Mesodermal cell (in vitro differentiated cells): ENCODE data around the gene EXOC3.

ENCODE experiments used
- H3K27ac ChIP-seq: 2 replicates; pipeline ENCODE4 v1.7.0; 2013; ENCODE audit warnings: mild to moderate bottlenecking, low read depth, low read length, moderate library complexity; ENCODE audit not compliant: severe bottlenecking
- H3K36me3 ChIP-seq: 2 replicates; pipeline ENCODE4 v1.7.1; 2013; ENCODE audit warnings: mild to moderate bottlenecking, low read length, moderate library complexity; ENCODE audit not compliant: control insufficient read depth, insufficient read depth
- H3K4me1 ChIP-seq: one replicate; pipeline ENCODE4 v1.7.1; 2013; ENCODE audit warnings: mild to moderate bottlenecking, low read length; ENCODE audit not compliant: insufficient read depth, control insufficient read depth, poor library complexity, severe bottlenecking
- H3K4me3 ChIP-seq: 2 replicates; pipeline ENCODE4 v1.7.0; 2013; ENCODE audit warnings: low read length, control low read depth, mild to moderate bottlenecking; ENCODE audit not compliant: insufficient read depth, poor library complexity, severe bottlenecking; ENCODE audit errors: extremely low read depth
- H3K9me3 ChIP-seq: 2 replicates; pipeline ENCODE4 v1.7.1; 2013; ENCODE audit warnings: mild to moderate bottlenecking, low read length, moderate library complexity; ENCODE audit not compliant: control insufficient read depth
- WGBS, 2 experiments: methylation state at CpG; one replicate each; pipeline ENCODE4 v1.1.5; 2013; ENCODE audit warnings: missing lambda C conversion rate in 2 of 2; ENCODE audit not compliant: insufficient coverage in 2 of 2; 5-methylcytosine and 5-hydroxymethylcytosine counted together

EXOC3 gene

GRCh38 chr5:477871-478270 is 34.9 kb downstream of the EXOC3 start:
- Histone ChIP-seq H3K36me3 (no peaks in the 10 kb centered on the region), H3K4me3 (no peak overlapping the region), H3K4me1 (peaks cover 6% of the 10 kb centered on the region), H3K27ac (no peak overlapping the region), H3K9me3 (no peaks in the 10 kb centered on the region)
- 87 to 95% methylated on average over 12 to 13 of the region's 13 CpGs for WGBS, 2 experiments

GRCh38 chr5:478369-478981 is 35.5 kb downstream of the EXOC3 start:
- Histone ChIP-seq H3K9me3 (no peaks in the 10 kb centered on the region), H3K4me3 (no peak overlapping the region), H3K4me1 (peaks cover 6% of the 10 kb centered on the region), H3K27ac (no peak overlapping the region), H3K36me3 (no peaks in the 10 kb centered on the region)
- WGBS, 2 experiments: 90 to 91% methylated on average over 14 to 15 of the region's 18 CpGs

GRCh38 chr5:478982-479535 is 36.1 kb downstream of the EXOC3 start:
- H3K36me3 ChIP-seq: no peaks in the 10 kb centered on the region
- WGBS, 2 experiments: 90 to 91% methylated on average over 18 of the region's 18 CpGs
- no peaks in the 10 kb centered on the region for H3K9me3 ChIP-seq
- peaks cover 6% of the 10 kb centered on the region for H3K4me1 ChIP-seq
- no peak overlapping the region for H3K4me3 ChIP-seq
- H3K27ac ChIP-seq: no peak overlapping the region

- Histone ChIP-seq H3K27ac (no peak overlapping the region), H3K9me3 (no peaks in the 10 kb centered on the region), H3K36me3 (no peaks in the 10 kb centered on the region), H3K4me3 (no peak overlapping the region), H3K4me1 (peaks cover 5% of the 10 kb centered on the region)
- 86 to 87% methylated on average over 30 to 34 of the region's 34 CpGs for WGBS, 2 experiments
Measured at GRCh38 chr5:479566-480319, 36.8 kb downstream of the EXOC3 start.

- Histone ChIP-seq H3K27ac (no peak overlapping the region), H3K4me3 (no peak overlapping the region), H3K36me3 (no peaks in the 10 kb centered on the region), H3K9me3 (no peaks in the 10 kb centered on the region), H3K4me1 (no peaks in the 10 kb centered on the region)
- WGBS, 2 experiments: 88 to 97% methylated on average over 17 to 21 of the region's 23 CpGs
Measured at GRCh38 chr5:481347-481746, 38.4 kb downstream of the EXOC3 start.

GRCh38 chr5:482021-482420 is 39.0 kb downstream of the EXOC3 start:
- Histone ChIP-seq H3K27ac (no peak overlapping the region), H3K9me3 (no peaks in the 10 kb centered on the region), H3K4me3 (no peak overlapping the region), H3K36me3 (no peaks in the 10 kb centered on the region), H3K4me1 (no peaks in the 10 kb centered on the region)
- 96 to 97% methylated on average over 18 to 20 of the region's 24 CpGs for WGBS, 2 experiments

GRCh38 chr5:482506-482905 is 39.5 kb downstream of the EXOC3 start:
- 94 to 98% methylated on average over 26 to 27 of the region's 27 CpGs for WGBS, 2 experiments
- H3K36me3 ChIP-seq: no peaks in the 10 kb centered on the region
- H3K4me3 ChIP-seq: no peak overlapping the region
- H3K9me3 ChIP-seq: no peaks in the 10 kb centered on the region
- H3K27ac ChIP-seq: no peak overlapping the region
- no peaks in the 10 kb centered on the region for H3K4me1 ChIP-seq

- WGBS, 2 experiments: 94 to 96% methylated on average over 22 to 25 of the region's 26 CpGs
Measured at GRCh38 chr5:483011-483410, 40.0 kb downstream of the EXOC3 start.

GRCh38 chr5:483434-484140 is 40.6 kb downstream of the EXOC3 start:
- Histone ChIP-seq H3K36me3 (no peaks in the 10 kb centered on the region), H3K4me1 (no peaks in the 10 kb centered on the region), H3K27ac (no peak overlapping the region), H3K4me3 (no peak overlapping the region), H3K9me3 (no peaks in the 10 kb centered on the region)
- 90 to 96% methylated on average over 22 to 27 of the region's 34 CpGs for WGBS, 2 experiments

More at GRCh38 chr5:483011-483410, 40.0 kb downstream of the EXOC3 start:
- H3K4me3 ChIP-seq: no peak overlapping the region
- H3K4me1 ChIP-seq: no peaks in the 10 kb centered on the region
- H3K36me3 ChIP-seq: no peaks in the 10 kb centered on the region
- H3K9me3 ChIP-seq: no peaks in the 10 kb centered on the region
- H3K27ac ChIP-seq: no peak overlapping the region

GRCh38 chr5:484556-484955 is 41.6 kb downstream of the EXOC3 start:
- H3K27ac ChIP-seq: no peak overlapping the region
- 95 to 96% methylated on average over 24 of the region's 24 CpGs for WGBS, 2 experiments
- no peaks in the 10 kb centered on the region for H3K9me3 ChIP-seq
- no peaks in the 10 kb centered on the region for H3K36me3 ChIP-seq
- H3K4me3 ChIP-seq: no peak overlapping the region
- no peaks in the 10 kb centered on the region for H3K4me1 ChIP-seq
